SJSA1 (cell line): Measurements from ENCODE around the gene DEF6. TPM values are rescaled to one million over a fixed set of nuclear protein-coding genes. Genes with fewer than 3 reads are reported as not detected.
"Not testable (repeated sequence)": the region's sequence is repeated elsewhere in the genome, so short reads cannot be mapped to it uniquely, and the experiment has no call there.

Source experiments
- DNase-seq, 2 experiments: peaks; one replicate each; pipeline ENCODE4 v3.0.0-alpha.2; 2015 to 2020; ENCODE audit warnings: low spot score in 2 of 2, low read depth in 1 of 2
- H3K27ac ChIP-seq: fragments of 250-450 bp; sonication (Bioruptor Pico); 2 replicates; pipeline ENCODE4 v1.5.1; 2020; ENCODE audit warnings: mild to moderate bottlenecking, moderate library complexity
- H3K27me3 ChIP-seq: fragments of 250-450 bp; sonication (Bioruptor Pico); replicated peaks from 2 replicates; pipeline ENCODE4 v1.5.1; 2020; ENCODE audit warnings: mild to moderate bottlenecking, moderate library complexity
- H3K36me3 ChIP-seq: fragments of 250-450 bp; sonication (Bioruptor Pico); 2 replicates; pipeline ENCODE4 v1.5.1; 2020; ENCODE audit warnings: mild to moderate bottlenecking
- H3K4me1 ChIP-seq: fragments of 250-450 bp; sonication (Bioruptor Pico); replicated peaks from 2 replicates; pipeline ENCODE4 v1.6.1; 2021; ENCODE audit warnings: mild to moderate bottlenecking
- H3K4me3 ChIP-seq: fragments of 250-450 bp; sonication (Bioruptor Pico); 2 replicates; pipeline ENCODE4 v1.5.1; 2020; ENCODE audit warnings: mild to moderate bottlenecking
- H3K9me3 ChIP-seq: fragments of 250-450 bp; sonication (Bioruptor Pico); replicated peaks from 2 replicates; pipeline ENCODE4 v1.5.1; 2020; ENCODE audit warnings: mild to moderate bottlenecking
- total RNA-seq: library from RNA; depleted of rRNA; stranded (reverse); fragments of >200 nt; shearing (Covaris generic); gene quantifications from 2 replicates; pipeline ENCODE4 v1.2.3, GENCODE V29; 2014

The DEF6 gene
- total RNA-seq, 1 experiment from 2014 or later, result 0.05 TPM

GRCh38 chr6:35327349-35328027 lies 29.9 kb downstream of the DEF6 start:
- no peak overlapping the region for H3K4me3 ChIP-seq
- no peaks in the 10 kb centered on the region for H3K9me3 ChIP-seq
- H3K27ac ChIP-seq, result no peak overlapping the region
- peaks cover 3% of the 10 kb centered on the region; the same call in 1 of the 2 replicates for H3K4me1 ChIP-seq
- H3K27me3 ChIP-seq, result no peaks in the 10 kb centered on the region
- DNase-seq, result peak in 1 of 2 experiments; percentile 25
- H3K36me3 ChIP-seq, result no peaks in the 10 kb centered on the region

GRCh38 chr6:35328108-35328723 lies 30.6 kb downstream of the DEF6 start:
- Histone ChIP-seq H3K27me3 (no peaks in the 10 kb centered on the region), H3K27ac (no peak overlapping the region), H3K36me3 (no peaks in the 10 kb centered on the region), H3K9me3 (no peaks in the 10 kb centered on the region), H3K4me3 (no peak overlapping the region), H3K4me1 (peaks cover 3% of the 10 kb centered on the region; the same call in 1 of the 2 replicates)
- DNase-seq, result no peak

GRCh38 chr6:35328965-35329364 lies 31.3 kb downstream of the DEF6 start:
- not testable (repeated sequence) for H3K4me3 ChIP-seq, H3K4me1 ChIP-seq, H3K9me3 ChIP-seq, DNase-seq, H3K27me3 ChIP-seq, H3K36me3 ChIP-seq, H3K27ac ChIP-seq

- Histone ChIP-seq H3K36me3 (no peaks in the 10 kb centered on the region), H3K9me3 (no peaks in the 10 kb centered on the region), H3K4me1 (peaks cover 3% of the 10 kb centered on the region; the same call in 1 of the 2 replicates), H3K27me3 (0 out of 2 replicates have a peak, but pooled peaks cover 6% of the 10 kb centered on the region), H3K27ac (no peak overlapping the region), H3K4me3 (no peak overlapping the region)
- DNase-seq, result no peak
Observed at GRCh38 chr6:35330541-35331119, 33.0 kb downstream of the DEF6 start.

- H3K27me3 ChIP-seq, H3K4me3 ChIP-seq, H3K4me1 ChIP-seq, H3K27ac ChIP-seq, H3K9me3 ChIP-seq, H3K36me3 ChIP-seq: not testable (repeated sequence)
- peak; percentile 34 to 77 for DNase-seq
Observed at GRCh38 chr6:35332074-35332887, 34.7 kb downstream of the DEF6 start.

GRCh38 chr6:35341557-35341956 lies 43.9 kb downstream of the DEF6 start:
- no peak for DNase-seq
- Histone ChIP-seq H3K9me3 (no peaks in the 10 kb centered on the region), H3K27ac (no peak overlapping the region), H3K36me3 (peaks cover 24% of the 10 kb centered on the region), H3K4me1 (peaks cover 10% of the 10 kb centered on the region), H3K4me3 (no peak overlapping the region), H3K27me3 (no peaks in the 10 kb centered on the region; the same call in 1 of the 2 replicates)

DNA sequence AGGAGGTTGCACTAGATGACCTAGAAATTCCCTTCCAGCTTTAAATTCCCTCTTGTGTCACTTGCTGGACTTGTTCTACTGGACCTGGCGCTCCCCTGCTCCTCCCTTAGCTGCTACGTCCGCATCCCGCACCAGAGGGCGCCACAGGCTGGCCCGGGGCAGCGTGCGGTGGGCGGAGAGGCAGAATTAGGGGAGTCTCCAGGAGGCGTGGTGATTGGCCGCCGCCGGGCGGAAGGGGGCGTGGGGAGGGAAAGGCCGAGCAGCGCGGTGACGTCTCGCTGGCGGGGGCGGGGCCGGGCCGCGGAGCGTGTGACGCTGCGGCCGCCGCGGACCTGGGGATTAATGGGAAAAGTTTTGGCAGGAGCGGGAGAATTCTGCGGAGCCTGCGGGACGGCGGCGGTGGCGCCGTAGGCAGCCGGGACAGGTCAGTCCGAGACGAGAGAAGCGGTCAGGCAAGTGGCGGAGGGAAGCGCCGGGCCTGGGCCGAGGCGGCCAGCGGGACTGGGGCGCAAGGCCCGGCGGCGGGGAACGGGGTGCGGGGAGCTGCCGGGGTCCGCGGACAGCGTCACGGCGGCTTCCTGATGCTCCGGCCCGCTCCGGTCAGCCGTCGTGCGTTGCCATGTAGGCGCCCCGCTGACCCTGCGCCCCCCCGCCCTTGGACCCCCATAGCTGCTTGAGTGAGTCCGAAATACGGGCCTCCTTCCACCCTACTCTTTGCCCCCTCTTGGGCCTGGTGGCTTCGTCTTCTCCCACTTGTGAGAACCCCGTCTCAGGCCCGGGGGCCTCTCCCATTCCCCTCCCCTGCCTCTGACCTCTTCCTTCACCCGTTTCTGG lies 44.9 kb downstream of the DEF6 start, which contains the start of gene PPARD:
TSS of gene PPARD (plus strand) at position 301 of the 834 bp plus-strand sequence. CDS start 68,530 bp downstream, outside the sequence.
- Histone ChIP-seq H3K4me3 (peak within 1 kb of the TSS; percentile 72), H3K9me3 (no peaks in the 10 kb centered on the region), H3K4me1 (peaks cover 10% of the 10 kb centered on the region), H3K27me3 (no peaks in the 10 kb centered on the region; the same call in 1 of the 2 replicates), H3K27ac (peak within 1 kb of the TSS; percentile 49), H3K36me3 (peaks cover 32% of the 10 kb centered on the region)
- DNase-seq, result peak; percentile 96 to 98

- Histone ChIP-seq H3K4me3 (peak overlapping the region; percentile 72), H3K27ac (peak overlapping the region; percentile 49), H3K4me1 (peaks cover 10% of the 10 kb centered on the region), H3K27me3 (no peaks in the 10 kb centered on the region; the same call in 1 of the 2 replicates), H3K36me3 (peaks cover 37% of the 10 kb centered on the region), H3K9me3 (no peaks in the 10 kb centered on the region)
- peak in 1 of 2 experiments; percentile 45 for DNase-seq
Observed at GRCh38 chr6:35343092-35343834, 45.6 kb downstream of the DEF6 start.

GRCh38 chr6:35343835-35344550 lies 46.4 kb downstream of the DEF6 start:
- DNase-seq, result no peak
- peaks cover 42% of the 10 kb centered on the region for H3K36me3 ChIP-seq
- H3K4me1 ChIP-seq, result peaks cover 10% of the 10 kb centered on the region
- no peaks in the 10 kb centered on the region; the same call in 1 of the 2 replicates for H3K27me3 ChIP-seq
- no peaks in the 10 kb centered on the region for H3K9me3 ChIP-seq
- 0 out of 2 replicates have a peak overlapping the region, but pooled peaks have one; percentile 49 for H3K27ac ChIP-seq
- H3K4me3 ChIP-seq, result peak overlapping the region; percentile 72

GRCh38 chr6:35351422-35351821 lies 53.8 kb downstream of the DEF6 start:
- peaks cover 85% of the 10 kb centered on the region for H3K36me3 ChIP-seq
- H3K27me3 ChIP-seq, result no peaks in the 10 kb centered on the region
- H3K4me3 ChIP-seq, result no peak overlapping the region
- no peaks in the 10 kb centered on the region for H3K4me1 ChIP-seq
- DNase-seq, result no peak
- peaks cover 3% of the 10 kb centered on the region; the same call in 1 of the 2 replicates for H3K9me3 ChIP-seq
- H3K27ac ChIP-seq, result no peak overlapping the region

GRCh38 chr6:35352735-35353134 lies 55.1 kb downstream of the DEF6 start:
- Histone ChIP-seq H3K36me3 (peaks cover 89% of the 10 kb centered on the region), H3K27ac (no peak overlapping the region), H3K4me3 (no peak overlapping the region), H3K9me3 (peaks cover 3% of the 10 kb centered on the region; the same call in 1 of the 2 replicates), H3K27me3 (no peaks in the 10 kb centered on the region), H3K4me1 (no peaks in the 10 kb centered on the region)
- no peak for DNase-seq
